ENCODE results near the gene PRCD. TPM values are rescaled to one million over a fixed set of nuclear protein-coding genes. Genes with fewer than 3 reads are reported as not detected.

Gene PRCD
- total RNA-seq, 1 experiment from 2014 or later = 1.2 TPM

- Histone ChIP-seq H3K4me3 (no peak overlapping the region), H3K36me3 (peaks cover 45% of the 10 kb centered on the region), H3K9me3 (no peaks in the 10 kb centered on the region), H3K27me3 (no peaks in the 10 kb centered on the region)
- no peak for DNase-seq
Observed at GRCh38 chr17:76566613-76566943, 26.7 kb downstream of the PRCD start.

GRCh38 chr17:76566988-76567431, 27.2 kb downstream of the PRCD start:
- no peak overlapping the region for H3K4me3 ChIP-seq
- DNase-seq = no peak

GRCh38 chr17:76567634-76568432, 28.0 kb downstream of the PRCD start:
- H3K4me3 ChIP-seq = no peak overlapping the region
- H3K36me3 ChIP-seq = peaks cover 39% of the 10 kb centered on the region
- DNase-seq = no peak
- no peaks in the 10 kb centered on the region for H3K9me3 ChIP-seq
- H3K27me3 ChIP-seq = no peaks in the 10 kb centered on the region

More at GRCh38 chr17:76566988-76567431, 27.2 kb downstream of the PRCD start:
- H3K27me3 ChIP-seq = no peaks in the 10 kb centered on the region
- no peaks in the 10 kb centered on the region for H3K9me3 ChIP-seq
- H3K36me3 ChIP-seq = peaks cover 41% of the 10 kb centered on the region

GRCh38 chr17:76568811-76569221, 29.0 kb downstream of the PRCD start:
- Histone ChIP-seq H3K36me3 (peaks cover 31% of the 10 kb centered on the region), H3K9me3 (no peaks in the 10 kb centered on the region), H3K27me3 (no peaks in the 10 kb centered on the region), H3K4me3 (no peak overlapping the region)
- no peak for DNase-seq

GRCh38 chr17:76569607-76570279, 29.9 kb downstream of the PRCD start:
- no peak overlapping the region for H3K4me3 ChIP-seq
- H3K27me3 ChIP-seq = no peaks in the 10 kb centered on the region
- peaks cover 28% of the 10 kb centered on the region for H3K36me3 ChIP-seq
- DNase-seq = peak; percentile 45
- H3K9me3 ChIP-seq = no peaks in the 10 kb centered on the region

- H3K9me3 ChIP-seq = no peaks in the 10 kb centered on the region
- no peaks in the 10 kb centered on the region for H3K27me3 ChIP-seq
- H3K4me3 ChIP-seq = no peak overlapping the region
- DNase-seq = no peak
- H3K36me3 ChIP-seq = peaks cover 23% of the 10 kb centered on the region
Observed at GRCh38 chr17:76570457-76570856, 30.6 kb downstream of the PRCD start.

- Histone ChIP-seq H3K4me3 (no peak overlapping the region), H3K27me3 (no peaks in the 10 kb centered on the region), H3K9me3 (no peaks in the 10 kb centered on the region), H3K36me3 (peaks cover 18% of the 10 kb centered on the region)
- no peak for DNase-seq
Observed at GRCh38 chr17:76570877-76571471, 31.1 kb downstream of the PRCD start.

- Histone ChIP-seq H3K4me3 (no peak overlapping the region), H3K36me3 (peaks cover 6% of the 10 kb centered on the region; the same call in 1 of the 2 replicates), H3K9me3 (no peaks in the 10 kb centered on the region), H3K27me3 (no peaks in the 10 kb centered on the region)
- DNase-seq = no peak
Observed at GRCh38 chr17:76572201-76572910, 32.5 kb downstream of the PRCD start.

GRCh38 chr17:76573096-76573495, 33.3 kb downstream of the PRCD start:
- DNase-seq = no peak
- Histone ChIP-seq H3K36me3 (0 out of 2 replicates have a peak, but pooled peaks cover 4% of the 10 kb centered on the region), H3K27me3 (no peaks in the 10 kb centered on the region), H3K4me3 (no peak overlapping the region), H3K9me3 (no peaks in the 10 kb centered on the region)

GRCh38 chr17:76574166-76574565, 34.3 kb downstream of the PRCD start:
- Histone ChIP-seq H3K36me3 (0 out of 2 replicates have a peak, but pooled peaks cover 4% of the 10 kb centered on the region), H3K4me3 (no peak overlapping the region), H3K27me3 (no peaks in the 10 kb centered on the region), H3K9me3 (no peaks in the 10 kb centered on the region)
- DNase-seq = no peak

GRCh38 chr17:76575570-76575969, 35.7 kb downstream of the PRCD start:
- Histone ChIP-seq H3K27me3 (no peaks in the 10 kb centered on the region), H3K9me3 (no peaks in the 10 kb centered on the region)
- no peak for DNase-seq

GRCh38 chr17:76576189-76576588, 36.3 kb downstream of the PRCD start:
- Histone ChIP-seq H3K27me3 (no peaks in the 10 kb centered on the region), H3K9me3 (no peaks in the 10 kb centered on the region), H3K4me3 (no peak overlapping the region), H3K36me3 (no peaks in the 10 kb centered on the region)
- no peak for DNase-seq

More at GRCh38 chr17:76575570-76575969, 35.7 kb downstream of the PRCD start:
- H3K4me3 ChIP-seq = no peak overlapping the region
- H3K36me3 ChIP-seq = 0 out of 2 replicates have a peak, but pooled peaks cover 4% of the 10 kb centered on the region

GRCh38 chr17:76577876-76578275, 38.0 kb downstream of the PRCD start:
- no peaks in the 10 kb centered on the region for H3K36me3 ChIP-seq
- no peaks in the 10 kb centered on the region for H3K27me3 ChIP-seq
- no peak for DNase-seq
- no peak overlapping the region for H3K4me3 ChIP-seq
- H3K9me3 ChIP-seq = no peaks in the 10 kb centered on the region

- no peaks in the 10 kb centered on the region for H3K9me3 ChIP-seq
- no peak overlapping the region for H3K4me3 ChIP-seq
- no peaks in the 10 kb centered on the region for H3K36me3 ChIP-seq
- DNase-seq = no peak
- H3K27me3 ChIP-seq = no peaks in the 10 kb centered on the region
Observed at GRCh38 chr17:76578376-76578775, 38.5 kb downstream of the PRCD start.

GRCh38 chr17:76579281-76579680, 39.4 kb downstream of the PRCD start:
- H3K4me3 ChIP-seq = no peak overlapping the region
- H3K36me3 ChIP-seq = no peaks in the 10 kb centered on the region
- no peak for DNase-seq
- H3K27me3 ChIP-seq = no peaks in the 10 kb centered on the region
- no peaks in the 10 kb centered on the region for H3K9me3 ChIP-seq

GRCh38 chr17:76581515-76581914, 41.7 kb downstream of the PRCD start:
- no peaks in the 10 kb centered on the region for H3K9me3 ChIP-seq

GRCh38 chr17:76582660-76583059, 42.8 kb downstream of the PRCD start:
- H3K27me3 ChIP-seq = no peaks in the 10 kb centered on the region

More at GRCh38 chr17:76581515-76581914, 41.7 kb downstream of the PRCD start:
- H3K27me3 ChIP-seq = no peaks in the 10 kb centered on the region
- no peak overlapping the region for H3K4me3 ChIP-seq
- H3K36me3 ChIP-seq = no peaks in the 10 kb centered on the region
- DNase-seq = no peak

More at GRCh38 chr17:76582660-76583059, 42.8 kb downstream of the PRCD start:
- DNase-seq = no peak
- H3K9me3 ChIP-seq = no peaks in the 10 kb centered on the region
- no peak overlapping the region for H3K4me3 ChIP-seq
- H3K36me3 ChIP-seq = no peaks in the 10 kb centered on the region
